Smooth muscle cell (in vitro differentiated cells): Measurements from ENCODE around the gene IL1RAPL2. TPM values are rescaled to one million over a fixed set of nuclear protein-coding genes. Genes with fewer than 3 reads are reported as not detected.

Experiments
- DNase-seq: peaks from one replicate; lab custom pipeline; 2025; ENCODE audit not compliant: unreplicated experiment; lab: John Stamatoyannopoulos, UW
- H2AFZ ChIP-seq: fragments of 200-600 bp; sonication (generic); 2 replicates; pipeline ENCODE4 v1.6.0; 2016; ENCODE audit warnings: antibody characterized with exemption, low read depth, mild to moderate bottlenecking
- H3F3A ChIP-seq: fragments of 200-600 bp; sonication (generic); 2 replicates; pipeline ENCODE4 v1.6.0; 2017; ENCODE audit warnings: antibody characterized with exemption, low read depth
- H3K27ac ChIP-seq: fragments of 200-600 bp; sonication (generic); 2 replicates; pipeline ENCODE4 v1.5.1; 2016; ENCODE audit warnings: low read depth, mild to moderate bottlenecking
- H3K27me3 ChIP-seq: fragments of 200-600 bp; sonication (generic); 2 replicates; pipeline ENCODE4 v1.6.1; 2016; ENCODE audit warnings: low read depth, mild to moderate bottlenecking
- H3K36me3 ChIP-seq: fragments of 200-600 bp; sonication (generic); 2 replicates; pipeline ENCODE4 v1.5.1; 2016; ENCODE audit warnings: low read depth
- H3K4me1 ChIP-seq: fragments of 200-600 bp; sonication (generic); 2 replicates; pipeline ENCODE4 v1.5.1; 2016; ENCODE audit warnings: low read depth
- H3K4me2 ChIP-seq: fragments of 200-600 bp; sonication (generic); 2 replicates; pipeline ENCODE4 v1.6.0; 2016; ENCODE audit warnings: mild to moderate bottlenecking
- H3K4me3 ChIP-seq: fragments of 200-600 bp; sonication (generic); 2 replicates; pipeline ENCODE4 v1.5.1; 2016; ENCODE audit warnings: mild to moderate bottlenecking
- H3K79me2 ChIP-seq: fragments of 200-600 bp; sonication (generic); 2 replicates; pipeline ENCODE4 v1.6.0; 2016; ENCODE audit warnings: low read depth, mild to moderate bottlenecking
- H3K9ac ChIP-seq: fragments of 200-600 bp; sonication (generic); 2 replicates; pipeline ENCODE4 v1.6.0; 2016; ENCODE audit warnings: low read depth
- H3K9me3 ChIP-seq: fragments of 200-600 bp; sonication (generic); replicated peaks from 2 replicates; pipeline ENCODE4 v1.5.1; 2016; ENCODE audit warnings: low read depth
- H4K20me1 ChIP-seq: fragments of 200-600 bp; sonication (generic); 2 replicates; pipeline ENCODE4 v1.6.0; 2016; ENCODE audit warnings: low read depth
- CTCF ChIP-seq: fragments of 200-600 bp; sonication (generic); IDR thresholded peaks from 2 replicates; pipeline ENCODE4 v1.5.1; 2017; ENCODE audit warnings: borderline replicate concordance, mild to moderate bottlenecking, antibody characterized with exemption; ENCODE audit not compliant: insufficient read depth, poor library complexity, severe bottlenecking
- WGBS: methylation state at CpG from one replicate; pipeline ENCODE4 v1.1.7; 2016; ENCODE audit warnings: low lambda C conversion rate; 5-methylcytosine and 5-hydroxymethylcytosine counted together
- polyA plus RNA-seq: library from polyadenylated mRNA; unstranded; fragments of >200 nt; fragmentation: Nextera tagmentation; extraction: Ambion mirVana; gene quantifications from 2 replicates; pipeline ENCODE4 v1.2.1, GENCODE V29; 2016
- total RNA-seq: library from RNA; depleted of rRNA; stranded (reverse); fragments of >200 nt; gene quantifications from 2 replicates; pipeline ENCODE4 v1.2.3, GENCODE V29; 2014

The IL1RAPL2 gene
- total and polyA plus RNA-seq, 2 experiments from 2014 or later: not detected

GRCh38 chrX:105209406-105209805, 643.4 kb downstream of the IL1RAPL2 start:
- Histone ChIP-seq H3K4me2 (no peak overlapping the region), H3K4me1 (no peaks in the 10 kb centered on the region), H2AFZ (no peak overlapping the region), H4K20me1 (no peaks in the 10 kb centered on the region), H3K27ac (no peak overlapping the region), H3K79me2 (no peaks in the 10 kb centered on the region), H3K9ac (no peak overlapping the region), H3K4me3 (no peak overlapping the region), H3K27me3 (no peaks in the 10 kb centered on the region), H3F3A (no peaks in the 10 kb centered on the region), H3K9me3 (no peaks in the 10 kb centered on the region), H3K36me3 (no peaks in the 10 kb centered on the region)
- TF ChIP-seq CTCF: no peak
- no peak for DNase-seq

GRCh38 chrX:105210258-105210657, 644.3 kb downstream of the IL1RAPL2 start:
- WGBS: 80% methylated on average over 2 of the region's 2 CpGs
- H3K27me3 ChIP-seq: no peaks in the 10 kb centered on the region

GRCh38 chrX:105211066-105211575, 645.1 kb downstream of the IL1RAPL2 start:
- Histone ChIP-seq H3K4me3 (no peak overlapping the region), H3K36me3 (no peaks in the 10 kb centered on the region), H2AFZ (no peak overlapping the region), H3K4me1 (no peaks in the 10 kb centered on the region), H3K27ac (no peak overlapping the region), H3K79me2 (no peaks in the 10 kb centered on the region), H3K9ac (no peak overlapping the region), H3K27me3 (no peaks in the 10 kb centered on the region), H3K4me2 (no peak overlapping the region), H3K9me3 (no peaks in the 10 kb centered on the region), H3F3A (no peaks in the 10 kb centered on the region), H4K20me1 (no peaks in the 10 kb centered on the region)
- DNase-seq: no peak
- TF ChIP-seq CTCF: no peak
- 47% methylated on average over 3 of the region's 3 CpGs for WGBS

More at GRCh38 chrX:105210258-105210657, 644.3 kb downstream of the IL1RAPL2 start:
- no peaks in the 10 kb centered on the region for H3F3A ChIP-seq
- H3K36me3 ChIP-seq: no peaks in the 10 kb centered on the region
- no peak for DNase-seq
- H3K9me3 ChIP-seq: no peaks in the 10 kb centered on the region
- H2AFZ ChIP-seq: no peak overlapping the region
- no peak overlapping the region for H3K27ac ChIP-seq
- H3K4me2 ChIP-seq: no peak overlapping the region
- H3K79me2 ChIP-seq: no peaks in the 10 kb centered on the region
- H3K4me1 ChIP-seq: no peaks in the 10 kb centered on the region
- H3K4me3 ChIP-seq: no peak overlapping the region
- H4K20me1 ChIP-seq: no peaks in the 10 kb centered on the region
- peak; percentile 20 for TF ChIP-seq CTCF
- H3K9ac ChIP-seq: no peak overlapping the region
